DMS53 (cell line): Measurements from ENCODE around the gene RASSF8.
A peak's percentile ranks its signal among the peaks of the same experiment; 100 is the strongest.

ENCODE experiments used
- DNase-seq: peaks from one replicate; lab custom pipeline; 2025; lab: John Stamatoyannopoulos, UW

RASSF8 gene

DNA sequence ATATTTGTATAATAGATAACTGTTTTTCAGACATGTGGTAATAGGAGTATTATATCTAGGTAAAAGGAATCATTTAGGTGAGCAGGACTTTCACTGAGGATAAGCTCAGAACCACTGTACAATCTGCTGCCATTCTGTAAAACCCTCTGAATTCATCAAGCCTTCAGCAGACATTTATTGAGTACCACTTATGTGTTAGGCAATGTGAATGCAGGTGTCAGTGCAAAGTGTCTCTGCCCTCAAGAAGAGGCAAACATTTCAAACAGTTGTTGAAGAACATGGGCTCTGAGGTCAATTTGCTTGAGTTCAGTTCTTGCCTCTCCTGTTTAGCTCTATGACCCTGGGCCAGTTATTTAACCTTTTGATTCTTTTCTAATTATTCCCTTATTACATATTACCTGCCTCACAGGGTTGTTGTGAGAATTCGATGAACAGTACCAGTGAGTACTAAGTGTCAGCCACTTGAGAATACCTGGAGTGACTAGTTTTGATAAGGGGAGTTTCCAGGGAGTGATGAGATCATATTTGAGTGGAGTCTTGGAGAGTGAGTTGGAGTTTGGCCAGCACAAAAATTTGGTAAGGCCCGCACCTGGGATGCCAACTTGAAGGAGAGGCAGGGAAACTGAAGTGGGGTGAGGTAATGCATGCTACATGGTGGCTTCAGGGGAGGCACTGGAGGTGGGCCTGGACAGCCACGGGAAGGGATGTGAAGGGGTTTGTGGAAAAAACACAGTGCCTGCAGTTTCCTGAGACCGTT is 33.7 kb downstream of the RASSF8 start:
- peak; percentile 87 for DNase-seq

DNA sequence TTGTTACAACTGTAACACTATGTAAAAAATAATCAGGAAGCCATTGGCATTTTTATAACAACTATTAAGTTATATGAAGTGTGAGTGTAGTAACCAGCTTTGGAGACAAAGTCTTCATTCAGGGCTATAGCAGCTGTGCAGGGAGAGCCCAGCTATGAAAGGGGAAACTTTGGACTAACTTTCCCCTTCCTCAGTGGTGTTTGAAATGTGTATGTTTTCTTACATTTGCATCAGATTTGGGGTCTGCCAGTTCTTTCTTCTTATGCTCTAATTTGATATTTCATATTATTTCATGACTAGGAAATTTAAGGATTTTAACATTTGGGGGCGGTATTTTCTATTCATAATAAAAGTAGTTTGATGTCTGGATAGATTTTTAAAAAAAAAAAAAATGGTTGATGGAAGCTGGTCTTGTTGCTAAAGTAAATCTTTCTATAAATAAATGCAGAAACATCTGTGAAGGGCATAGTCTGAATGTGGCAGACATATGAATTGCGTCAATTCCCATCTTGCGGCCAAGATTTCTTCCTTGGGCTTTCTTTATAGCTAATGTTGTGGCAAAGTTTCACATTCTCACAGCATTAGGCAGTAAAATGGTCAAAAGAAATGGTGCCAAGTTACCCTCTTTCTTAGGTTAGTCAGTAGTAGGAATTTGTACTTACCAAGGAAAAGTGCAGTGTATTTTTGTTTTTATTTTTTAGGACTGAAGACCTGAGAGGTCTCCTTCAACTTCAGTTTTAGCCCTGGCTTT is 35.6 kb downstream of the RASSF8 start:
- DNase-seq = no peak

DNA sequence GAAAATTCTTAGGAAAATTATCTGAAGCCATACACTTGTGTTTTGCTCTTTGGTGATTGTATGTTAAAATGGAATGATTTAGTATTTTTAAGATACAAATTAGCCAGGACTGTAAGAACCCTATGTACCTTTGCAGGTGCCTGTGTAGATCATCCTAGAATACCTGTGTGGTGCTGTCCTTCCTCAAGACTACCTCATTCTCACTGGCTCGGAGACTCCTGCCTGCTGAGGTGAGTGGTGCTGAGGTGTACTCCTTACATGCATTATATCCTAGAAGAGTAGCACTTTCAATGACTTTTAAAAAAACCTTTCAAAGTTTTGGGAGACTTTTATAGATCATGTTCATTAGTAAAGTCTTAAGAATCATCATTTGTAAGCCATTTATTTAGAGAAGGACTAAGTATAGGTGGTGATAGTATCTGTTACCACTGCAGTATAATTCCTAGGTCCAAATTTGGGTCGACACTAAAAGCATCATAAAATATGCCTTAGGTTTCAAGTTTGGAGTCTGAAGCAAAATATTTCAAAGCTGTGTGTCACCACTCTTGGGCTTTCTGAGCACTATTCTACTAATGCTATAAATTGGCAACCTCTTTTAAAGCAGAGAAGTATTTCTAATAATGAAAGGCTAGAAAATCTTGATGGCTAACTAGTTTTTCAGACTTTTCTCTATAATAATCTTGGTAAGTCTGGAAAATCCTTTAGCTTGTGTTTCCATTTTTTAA is 36.6 kb downstream of the RASSF8 start:
- DNase-seq = no peak

DNA sequence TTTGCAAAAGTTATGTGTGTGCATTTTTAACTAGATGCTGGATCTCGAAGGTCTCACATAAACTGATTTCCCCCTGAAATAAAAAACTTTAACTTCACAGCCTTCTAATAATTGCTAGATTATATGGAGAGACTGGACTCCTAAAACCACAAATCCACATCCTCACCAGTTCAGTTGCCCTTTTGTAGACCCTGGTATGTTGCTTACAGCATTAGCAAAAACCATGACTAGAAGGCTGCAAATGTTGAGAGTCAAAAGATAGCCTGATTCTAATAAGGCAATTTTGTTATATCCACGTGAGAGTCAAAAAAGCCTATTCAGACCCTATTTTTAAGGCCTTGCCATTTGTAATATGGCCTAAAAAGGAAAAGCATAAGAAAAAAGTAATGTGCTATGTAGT is 37.4 kb downstream of the RASSF8 start:
- DNase-seq = no peak

DNA sequence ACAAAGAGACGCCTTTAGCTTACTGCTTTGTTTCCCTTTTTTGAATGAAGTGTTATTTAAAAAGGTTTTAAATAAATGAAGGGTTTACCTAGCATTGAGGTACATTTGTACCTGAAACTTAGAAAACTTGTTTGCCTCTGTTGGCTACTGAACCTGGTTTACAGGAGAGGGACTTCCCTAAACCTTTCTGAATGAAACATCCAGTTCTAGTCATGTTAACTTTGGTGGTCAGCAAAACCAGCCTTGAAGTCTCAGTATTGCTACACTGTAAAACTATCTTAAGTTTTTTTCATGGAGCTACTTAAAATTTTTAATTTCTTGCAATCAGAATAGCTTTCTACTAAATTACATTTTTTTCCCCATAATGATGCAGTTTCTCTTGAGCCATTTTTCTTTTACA is 38.2 kb downstream of the RASSF8 start:
- no peak for DNase-seq

DNA sequence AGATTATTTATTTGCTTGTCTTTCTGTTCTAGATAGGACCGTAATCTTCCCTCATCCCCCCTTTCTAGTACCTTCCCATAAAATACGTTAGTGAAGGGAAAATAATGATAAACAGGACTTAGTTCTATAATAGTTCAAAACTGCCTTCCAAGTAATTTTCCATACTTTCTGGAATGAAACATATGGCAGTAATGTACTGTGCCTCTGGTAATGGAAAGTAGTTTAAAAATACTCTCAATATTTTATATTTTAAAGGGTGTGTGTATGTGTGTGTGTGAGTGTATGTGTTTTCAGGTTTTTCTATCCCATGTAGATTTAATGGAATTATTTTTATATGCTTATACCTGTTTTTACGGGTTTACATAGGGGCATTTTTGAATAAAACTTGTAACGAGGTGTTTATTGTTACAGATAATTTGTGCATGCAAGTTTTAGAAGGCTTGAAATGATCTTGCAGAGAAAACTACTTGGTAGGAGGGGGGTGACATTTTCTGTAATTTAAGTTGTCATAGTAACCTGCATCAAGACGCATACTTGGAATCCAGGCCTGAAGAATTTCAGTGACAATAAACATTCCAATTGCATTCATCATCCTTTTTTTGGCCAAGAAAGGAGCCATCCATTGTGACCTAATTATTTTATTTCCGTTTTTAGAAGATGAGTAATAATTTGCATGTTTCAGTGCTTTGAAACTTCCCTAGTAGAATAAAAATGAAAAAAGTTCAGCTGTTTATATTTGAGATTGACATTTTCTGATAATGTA is 38.9 kb downstream of the RASSF8 start:
- peak; percentile 22 for DNase-seq

DNA sequence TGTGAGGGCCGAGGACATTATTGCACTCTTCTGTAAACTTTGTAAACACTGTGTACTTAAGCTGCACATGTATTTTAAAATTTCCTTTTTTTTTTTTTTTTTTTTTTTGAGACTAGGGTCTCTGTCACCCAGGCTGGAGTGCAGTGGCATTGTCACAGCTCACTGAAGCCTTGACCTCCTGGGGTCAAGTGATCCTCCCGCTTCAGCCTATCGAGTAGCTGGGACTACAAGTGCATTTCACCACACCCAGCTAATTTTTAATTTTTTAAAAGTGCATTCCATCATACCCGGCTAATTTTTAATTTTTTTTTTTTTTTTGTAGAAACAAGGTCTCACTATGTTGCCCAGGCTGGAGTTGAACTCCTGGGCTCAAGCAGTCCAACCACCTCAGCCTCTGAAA is 42.4 kb downstream of the RASSF8 start:
- DNase-seq = peak; percentile 17

DNA sequence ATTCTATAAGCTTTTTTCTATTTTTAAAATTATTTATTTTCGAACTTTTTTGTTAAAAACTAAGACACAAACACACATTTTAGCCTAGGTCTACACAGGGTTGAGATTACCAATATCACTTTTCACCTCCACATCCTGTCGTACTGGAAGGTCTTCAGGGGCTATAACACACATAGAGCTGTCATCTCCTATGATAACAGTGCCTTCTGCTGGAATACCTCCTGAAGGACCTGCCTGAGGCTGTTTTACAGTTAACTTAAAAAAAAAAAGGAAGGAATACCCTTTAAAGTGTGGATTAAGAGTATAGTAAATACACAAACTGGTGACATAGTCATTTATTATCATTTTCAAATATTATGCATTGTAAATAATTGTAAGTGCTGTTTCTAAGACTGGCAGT is 43.0 kb downstream of the RASSF8 start:
- DNase-seq = peak; percentile 91

DNA sequence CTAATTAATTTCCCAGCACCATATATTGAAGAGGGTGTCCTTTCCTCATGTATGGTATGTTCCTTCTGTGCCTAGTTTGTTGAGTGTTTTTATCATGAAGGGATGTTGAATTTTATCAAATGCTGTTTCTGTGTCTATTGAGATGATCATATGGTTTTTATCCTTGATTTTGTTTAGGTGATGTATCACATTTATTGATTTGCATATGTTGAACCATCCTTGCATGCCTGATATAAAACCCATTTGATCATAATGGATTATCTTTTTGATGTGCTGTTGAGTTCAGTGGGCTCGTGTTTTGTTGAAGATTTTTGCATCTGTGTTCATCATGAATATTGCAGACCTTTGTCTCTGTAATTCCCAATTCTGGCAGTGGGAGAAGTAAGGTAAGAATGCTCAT is 44.6 kb downstream of the RASSF8 start:
- no peak for DNase-seq

DNA sequence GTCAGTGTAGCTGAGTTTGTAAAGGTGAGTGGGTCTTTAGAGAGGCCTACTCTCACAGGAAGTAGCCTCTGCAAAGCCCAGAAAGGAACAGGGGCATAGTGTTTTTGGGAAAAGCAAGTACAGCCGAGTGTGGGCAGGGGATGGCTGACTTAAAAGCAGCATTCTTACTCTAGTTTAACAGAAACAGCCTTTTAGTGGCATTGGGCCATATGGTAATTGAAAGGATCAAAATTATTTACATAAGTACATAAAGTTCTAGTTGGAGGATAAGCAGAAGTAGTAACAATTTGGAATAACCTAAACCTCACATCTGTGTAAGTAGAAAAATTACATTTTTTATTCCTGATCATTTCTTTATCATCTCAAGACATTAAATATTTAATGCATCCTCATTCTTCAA is 49.1 kb downstream of the RASSF8 start:
- DNase-seq = no peak

DNA sequence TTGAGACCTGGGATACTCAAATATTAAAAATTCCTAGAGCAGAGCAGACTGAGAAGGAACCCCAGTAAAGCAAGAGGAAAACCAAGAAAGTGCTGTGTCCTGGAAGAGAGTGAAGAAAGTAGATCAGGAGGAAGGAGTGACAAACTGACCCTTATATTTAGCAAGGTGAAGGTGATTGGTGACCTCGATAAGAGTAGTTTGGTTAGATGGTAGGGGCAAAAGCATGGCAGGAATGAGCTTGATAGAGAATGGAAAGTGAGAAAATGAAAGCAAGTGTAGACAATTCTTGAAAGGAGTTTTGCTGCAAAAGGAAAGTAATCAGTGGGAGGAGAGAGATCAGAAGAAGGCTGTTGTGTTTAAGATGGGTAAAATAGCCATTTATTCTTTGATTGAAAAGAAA is 51.1 kb downstream of the RASSF8 start:
- no peak for DNase-seq

DNA sequence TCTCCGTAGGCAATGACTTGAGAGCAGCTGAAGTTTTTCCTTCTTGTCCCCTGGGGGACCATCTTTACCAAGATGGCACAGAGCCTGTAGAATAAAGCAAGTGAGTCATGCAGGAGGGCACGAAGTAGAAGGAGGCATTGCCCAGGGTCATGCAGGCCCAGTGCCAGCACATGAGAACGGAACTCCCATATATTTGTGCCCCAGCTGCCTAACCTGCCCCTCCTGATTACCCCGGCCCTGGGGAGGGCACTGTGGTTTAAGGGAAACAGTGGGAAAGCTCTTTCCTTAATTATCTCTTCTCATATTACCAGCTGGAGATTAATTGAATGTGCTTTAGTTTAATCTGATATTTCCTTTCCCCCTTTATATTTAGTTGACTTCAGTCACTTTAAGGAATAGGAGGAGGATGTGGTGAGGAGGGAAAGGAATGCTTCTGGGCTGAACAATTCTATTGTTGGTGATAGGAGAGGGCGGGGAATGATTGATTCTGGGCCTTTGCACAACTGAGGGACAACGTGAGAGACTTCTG is 51.9 kb downstream of the RASSF8 start:
- no peak for DNase-seq

DNA sequence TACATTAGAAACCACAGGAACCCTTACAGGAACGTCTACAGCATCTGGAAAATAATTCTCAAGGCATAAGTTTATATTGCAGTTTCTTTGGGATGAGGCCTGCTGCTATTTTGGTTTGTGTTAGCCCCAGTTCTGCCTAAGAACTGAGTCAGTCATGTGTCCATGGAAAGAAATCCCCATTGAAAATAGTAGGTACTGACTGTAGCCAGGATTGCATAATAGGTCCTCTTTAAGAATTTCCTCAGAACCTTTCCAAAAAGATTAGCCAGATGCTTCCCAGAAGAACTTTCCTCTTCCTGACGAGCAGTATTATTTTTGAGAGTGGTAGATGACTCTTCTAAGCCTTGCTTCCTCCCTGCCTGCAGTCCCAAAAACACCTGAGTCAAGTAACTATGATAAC is 52.6 kb downstream of the RASSF8 start:
- DNase-seq = no peak

DNA sequence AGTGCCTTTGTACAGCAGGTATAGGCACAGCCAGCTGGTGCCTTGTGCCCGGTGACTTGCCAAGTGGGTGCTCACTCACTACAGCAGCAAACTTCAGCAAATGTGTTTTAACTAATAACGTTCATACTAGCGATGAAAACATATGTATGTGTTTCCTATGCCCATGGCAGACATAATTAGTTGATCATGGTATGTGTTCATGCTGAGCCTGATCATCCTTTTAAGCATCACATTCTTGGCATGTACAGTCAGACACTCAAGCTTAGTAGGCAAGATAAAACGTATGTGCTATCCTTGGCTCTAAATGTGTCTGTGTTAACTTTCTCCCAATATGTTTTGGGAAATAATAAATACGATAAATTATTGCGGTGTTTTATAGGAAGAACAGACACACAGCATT is 55.6 kb downstream of the RASSF8 start:
- DNase-seq = no peak

DNA sequence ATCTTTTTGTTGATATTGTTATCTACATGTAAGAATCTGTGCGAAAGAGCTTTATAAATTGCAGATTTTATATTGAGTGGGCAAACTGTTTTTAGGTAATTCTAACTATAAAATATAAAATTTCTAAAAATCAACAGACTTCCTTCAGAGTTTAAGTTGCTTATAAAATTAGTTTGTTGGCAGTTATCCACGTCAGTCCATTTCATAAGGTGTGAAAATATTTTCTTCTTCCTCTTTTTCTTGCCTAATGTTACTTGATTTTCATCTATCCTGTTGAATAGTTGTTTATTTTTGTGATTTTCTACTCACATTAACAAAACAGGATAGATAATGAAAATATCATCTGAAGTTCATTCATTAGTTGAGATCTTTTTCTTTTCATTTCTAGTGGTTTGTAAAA is 58.0 kb downstream of the RASSF8 start:
- DNase-seq = no peak

DNA sequence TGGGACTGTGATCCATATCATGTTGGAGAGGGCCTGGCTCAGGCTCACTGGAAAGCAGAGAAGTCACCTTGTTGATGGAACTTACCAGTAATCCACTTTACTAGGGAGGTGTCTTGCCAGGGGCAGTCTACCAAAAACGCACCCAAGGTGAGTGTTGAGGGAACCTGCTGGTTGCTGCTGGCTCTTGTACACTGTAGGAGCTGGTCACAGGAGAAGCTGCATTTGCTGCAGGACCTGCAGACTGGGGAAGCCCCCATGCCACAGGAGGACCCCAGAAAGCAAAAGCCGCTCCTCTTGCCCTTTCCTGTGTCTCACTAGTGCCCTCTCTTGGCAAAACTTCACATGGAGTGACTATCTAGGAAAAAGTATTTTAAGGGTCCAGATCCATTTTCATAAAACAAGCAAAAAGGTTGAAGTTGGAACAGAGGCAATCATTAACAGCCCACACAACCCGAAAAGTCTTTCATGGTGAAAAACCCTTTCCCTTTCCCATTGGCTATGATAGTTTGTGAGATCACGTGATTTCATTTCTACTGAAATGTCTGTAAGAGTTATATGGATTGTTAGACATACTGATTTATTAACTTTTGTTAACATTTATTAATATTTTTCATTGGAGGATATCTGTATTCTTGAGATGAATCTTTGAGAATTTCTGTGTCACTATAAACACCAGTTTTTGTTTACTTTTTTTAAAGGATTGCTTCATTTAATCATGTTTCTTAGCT is 59.2 kb downstream of the RASSF8 start:
- DNase-seq = peak; percentile 81

DNA sequence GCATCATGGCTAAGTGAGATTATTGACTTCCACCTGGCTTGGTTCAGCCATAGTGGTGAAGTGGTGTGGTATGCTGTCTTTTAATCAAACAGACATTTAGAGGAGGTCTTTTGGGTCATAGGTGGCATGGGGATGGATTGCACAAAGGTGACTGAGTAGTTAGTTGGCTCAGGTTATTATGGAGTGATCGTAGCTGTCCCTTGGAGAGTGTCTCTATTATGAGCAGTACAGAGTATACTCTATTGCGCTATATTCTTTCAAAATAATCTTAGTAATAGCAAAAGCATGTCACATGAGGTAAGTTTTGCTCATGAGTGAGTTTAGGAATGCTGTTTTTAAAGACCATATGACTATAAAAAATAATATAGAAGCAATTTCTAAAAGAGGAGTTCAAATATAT is 60.4 kb downstream of the RASSF8 start:
- DNase-seq = no peak

DNA sequence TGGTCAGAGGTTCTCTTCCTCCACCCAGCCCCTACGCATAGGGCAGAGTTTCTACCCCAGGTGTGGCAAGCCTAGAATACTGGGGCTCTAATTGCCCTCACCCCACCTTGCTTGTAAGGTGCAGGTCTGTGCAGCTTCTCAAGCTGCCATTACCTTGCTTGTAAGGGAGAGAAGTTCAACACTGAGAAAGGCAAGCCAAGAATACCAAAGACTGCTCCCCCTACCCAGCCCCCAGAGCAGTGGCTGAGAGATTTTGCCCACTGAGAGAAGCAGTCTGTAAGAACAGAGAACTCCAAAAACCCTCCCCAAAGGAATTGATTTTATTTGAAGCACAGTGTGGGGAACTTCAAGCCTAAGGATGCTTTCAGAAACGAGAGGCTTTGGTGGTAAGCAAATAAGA is 63.1 kb downstream of the RASSF8 start:
- no peak for DNase-seq

DNA sequence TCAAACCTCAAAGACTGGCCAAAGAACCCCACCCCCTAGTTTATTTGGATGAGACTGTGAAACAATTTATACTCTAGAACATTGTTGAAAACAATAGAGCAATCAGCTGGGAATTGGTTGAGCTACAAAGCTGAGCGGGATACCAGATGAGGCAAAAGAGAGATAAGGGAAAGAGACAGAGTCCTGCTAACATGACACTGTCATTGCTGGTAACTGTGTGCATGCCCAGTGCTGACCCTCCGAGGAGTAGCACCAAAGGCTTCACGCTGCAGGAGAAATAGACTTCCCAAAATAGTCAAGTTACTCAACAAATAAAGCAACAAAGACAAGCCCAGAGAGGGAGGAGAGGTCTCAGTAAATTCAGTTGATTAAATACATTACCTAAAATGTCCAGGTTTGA is 63.6 kb downstream of the RASSF8 start:
- no peak for DNase-seq

DNA sequence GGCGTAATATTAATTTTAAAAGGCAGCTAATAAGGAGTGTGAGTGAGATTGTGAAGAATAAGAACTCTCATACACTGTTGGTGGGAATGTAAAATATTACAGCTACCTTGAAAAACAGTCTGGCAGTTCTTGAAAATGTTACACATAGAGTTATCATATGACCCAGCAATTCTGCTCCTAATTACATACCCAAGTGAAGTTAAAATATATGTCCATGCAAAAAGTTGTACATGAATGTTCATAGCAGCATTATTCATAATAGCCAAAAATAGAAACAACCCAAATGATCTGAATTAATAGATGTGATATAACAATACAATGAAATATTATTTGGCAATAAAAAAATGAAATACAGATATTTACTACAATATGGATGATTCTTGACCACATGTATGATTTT is 68.2 kb downstream of the RASSF8 start:
- no peak for DNase-seq

DNA sequence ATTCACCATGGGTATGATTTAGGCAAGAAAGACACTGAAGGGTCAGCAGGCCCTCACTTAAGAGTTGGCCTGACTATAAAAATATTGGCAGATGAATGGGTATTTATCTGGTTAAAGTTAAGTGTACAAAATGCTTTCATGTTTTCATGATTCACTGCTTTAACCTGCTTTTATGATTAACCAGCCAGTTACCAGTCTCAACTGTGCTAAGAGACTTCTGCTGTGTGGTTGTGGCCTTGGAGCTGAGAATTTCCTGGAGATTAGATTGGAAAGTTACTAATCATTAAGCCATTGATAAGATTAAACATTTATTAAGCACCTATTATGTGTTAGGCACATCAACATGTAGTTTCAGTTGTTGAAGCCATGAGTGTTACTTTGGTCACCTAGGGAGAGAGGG is 68.9 kb downstream of the RASSF8 start:
- DNase-seq = no peak
